PC-3 (cell line): ENCODE results near the gene PLEKHO1.

Experiments used
- CTCF ChIP-seq: fragments of 300-600 bp; sonication (generic); conservative IDR thresholded peaks from 2 replicates; pipeline ENCODE4 v1.5.1; 2017; ENCODE audit warnings: antibody characterized with exemption, low read depth, mild to moderate bottlenecking, low read length
- EZH2 ChIP-seq: fragments of 300-600 bp; sonication (generic); IDR thresholded peaks from one replicate; pipeline ENCODE4 v1.6.1; 2017; ENCODE audit warnings: antibody characterized with exemption, mild to moderate bottlenecking, low read length; ENCODE audit not compliant: unreplicated experiment

GRCh38 chr1:150102986-150103385 is 46.7 kb upstream of the PLEKHO1 start:
- no peak for TF ChIP-seq EZH2
- no peak for TF ChIP-seq CTCF
